Tongue (tissue), 2 donors: ENCODE measurements around the gene CRKL. TPM values are rescaled to one million over a fixed set of nuclear protein-coding genes. Genes with fewer than 3 reads are reported as not detected.
"Not testable (repeated sequence)": the region's sequence is repeated elsewhere in the genome, so short reads cannot be mapped to it uniquely, and the experiment has no call there.

Experiments
- DNase-seq: peaks from one replicate; pipeline ENCODE4 v3.0.0-alpha.2; 2015
- total RNA-seq: library from RNA; depleted of rRNA; stranded (reverse); fragments of >200 nt; gene quantifications from one replicate; pipeline ENCODE4 v1.2.3, GENCODE V29; 2014

Gene CRKL
- total RNA-seq, 1 donor from 2014 or later, result 69.5 TPM

DNA sequence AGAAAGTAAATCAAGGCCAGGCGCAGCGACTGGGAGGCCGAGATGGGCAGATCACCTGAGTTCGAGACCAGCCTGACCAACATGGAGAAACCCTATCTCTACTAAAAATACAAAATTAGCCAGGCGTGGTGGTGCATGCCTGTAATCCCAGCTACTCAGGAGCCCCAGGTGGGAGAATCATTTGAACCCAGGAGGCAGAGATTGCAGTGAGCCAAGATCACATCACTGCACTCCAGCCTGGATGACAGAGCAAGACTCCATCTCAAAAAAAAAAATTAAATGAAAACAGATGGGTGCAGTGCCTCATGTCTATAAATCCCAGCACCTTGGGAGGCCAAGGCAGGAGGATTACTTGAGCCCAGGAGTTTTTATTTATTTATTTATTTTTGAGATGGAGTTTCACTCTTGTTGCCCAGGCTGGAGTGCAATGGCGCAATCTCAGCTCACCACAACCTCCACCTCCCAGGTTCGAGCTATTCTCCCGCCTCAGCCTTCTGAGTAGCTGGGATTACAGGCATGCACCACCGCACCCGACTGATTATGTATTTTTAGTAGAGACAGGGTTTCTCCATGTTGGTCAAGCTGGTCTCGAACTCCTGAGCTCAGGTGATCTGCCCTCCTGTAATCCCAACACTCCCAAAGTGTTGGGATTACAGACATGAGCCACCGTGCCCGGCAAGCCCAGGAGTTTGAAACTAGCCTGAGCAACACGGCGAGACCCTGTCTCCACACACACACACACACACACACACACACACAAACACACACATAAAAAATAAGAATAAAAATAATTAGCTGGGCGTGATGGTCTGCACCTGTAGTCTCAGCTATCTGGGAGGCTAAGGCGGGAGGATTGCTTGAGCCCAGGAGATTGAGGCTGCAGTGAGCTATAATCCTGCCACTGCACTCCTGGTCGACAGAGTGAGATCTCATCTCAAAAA is 15.8 kb upstream of the CRKL start:
- not testable (repeated sequence) for DNase-seq

- no peak for DNase-seq
Observed at GRCh38 chr22:20903093-20903492, 14.1 kb upstream of the CRKL start.

- DNase-seq, result no peak
Observed at GRCh38 chr22:20904008-20904979, 12.9 kb upstream of the CRKL start.

DNA sequence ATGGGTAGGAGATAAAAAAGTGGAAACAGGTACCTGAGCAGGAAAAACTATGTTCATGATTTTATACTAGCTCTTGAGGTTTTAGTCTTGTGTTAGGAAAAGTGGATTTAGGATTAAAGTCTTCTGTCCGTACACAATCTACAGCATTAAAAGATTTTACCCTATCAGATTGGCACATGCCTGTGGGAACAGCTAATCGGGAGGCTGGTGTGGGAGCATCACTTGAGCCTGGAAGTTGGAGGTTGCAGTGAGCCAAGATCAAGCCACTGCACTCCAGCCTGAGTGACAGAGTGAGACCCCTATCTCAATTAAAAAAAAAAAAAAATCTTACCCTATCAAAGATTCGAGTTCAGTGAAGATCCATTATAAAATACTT is 12.2 kb upstream of the CRKL start:
- DNase-seq, result no peak

DNA sequence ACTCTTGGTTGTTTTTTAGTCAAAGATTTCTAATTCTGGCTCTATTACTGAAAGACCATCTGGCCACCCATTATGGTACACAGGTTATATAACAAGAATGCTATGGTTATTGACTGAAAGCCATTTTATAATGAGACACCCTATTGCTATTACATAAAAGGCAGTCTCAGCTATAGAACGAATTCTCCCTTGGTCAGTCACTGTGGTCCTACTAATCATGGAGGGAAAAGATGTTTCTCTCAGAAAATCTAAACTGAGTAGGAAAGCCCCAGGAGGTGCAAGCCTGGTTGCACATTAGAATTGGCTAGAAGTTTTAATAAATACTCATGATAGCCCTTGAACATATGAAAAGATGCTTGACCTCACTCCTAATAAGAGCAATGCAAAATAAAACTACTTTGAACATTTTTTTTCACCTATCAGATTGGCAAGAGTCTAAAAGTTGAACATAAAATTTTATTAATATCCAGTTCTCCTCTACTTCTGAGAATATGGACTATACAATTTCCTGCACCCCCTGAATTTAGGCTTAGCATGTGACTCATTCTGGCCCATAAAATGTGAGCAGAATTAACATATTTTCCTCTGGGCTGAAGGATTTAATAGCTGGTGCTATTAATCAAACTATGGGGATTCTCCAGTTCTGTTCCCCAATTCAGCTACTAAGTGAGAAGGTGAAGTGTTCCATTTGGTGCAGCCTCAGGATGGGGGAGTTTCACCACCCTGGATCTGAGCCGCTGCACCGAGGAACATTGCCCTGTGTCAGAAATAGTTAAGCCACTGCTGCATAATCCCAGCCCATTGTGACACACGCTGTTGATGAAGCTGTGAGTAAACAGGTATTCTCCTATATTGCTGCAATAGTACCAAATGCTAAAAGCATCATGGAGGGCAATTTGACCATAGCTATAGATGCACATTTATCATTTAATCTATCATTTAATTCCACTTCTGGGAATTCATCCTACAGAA is 11.5 kb upstream of the CRKL start:
- no peak for DNase-seq

- DNase-seq, result no peak
Observed at GRCh38 chr22:20906387-20906767, 10.8 kb upstream of the CRKL start.

- DNase-seq, result not testable (repeated sequence)
Observed at GRCh38 chr22:20908717-20909116, 8.5 kb upstream of the CRKL start.

GRCh38 chr22:20909543-20910303 is 7.5 kb upstream of the CRKL start:
- DNase-seq, result no peak

DNA sequence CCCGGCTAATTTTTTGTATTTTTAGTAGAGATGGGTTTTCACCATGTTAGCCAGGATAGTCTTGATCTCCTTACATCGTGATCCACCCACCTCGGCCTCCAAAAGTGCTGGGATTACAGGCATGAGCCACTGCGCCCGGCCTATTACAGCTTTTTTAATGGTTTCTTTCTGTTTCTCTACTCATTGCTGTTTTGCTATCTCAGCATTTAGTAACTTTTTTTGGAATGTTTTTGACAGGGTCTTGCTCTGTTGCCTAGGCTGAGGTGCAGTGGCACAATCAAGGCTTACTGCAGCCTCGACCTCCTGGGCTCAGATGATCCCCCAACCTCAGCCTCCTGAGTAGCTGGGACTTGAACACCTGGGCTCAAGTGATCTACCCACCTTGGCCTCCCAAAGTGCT is 4.7 kb upstream of the CRKL start:
- no peak for DNase-seq

DNA sequence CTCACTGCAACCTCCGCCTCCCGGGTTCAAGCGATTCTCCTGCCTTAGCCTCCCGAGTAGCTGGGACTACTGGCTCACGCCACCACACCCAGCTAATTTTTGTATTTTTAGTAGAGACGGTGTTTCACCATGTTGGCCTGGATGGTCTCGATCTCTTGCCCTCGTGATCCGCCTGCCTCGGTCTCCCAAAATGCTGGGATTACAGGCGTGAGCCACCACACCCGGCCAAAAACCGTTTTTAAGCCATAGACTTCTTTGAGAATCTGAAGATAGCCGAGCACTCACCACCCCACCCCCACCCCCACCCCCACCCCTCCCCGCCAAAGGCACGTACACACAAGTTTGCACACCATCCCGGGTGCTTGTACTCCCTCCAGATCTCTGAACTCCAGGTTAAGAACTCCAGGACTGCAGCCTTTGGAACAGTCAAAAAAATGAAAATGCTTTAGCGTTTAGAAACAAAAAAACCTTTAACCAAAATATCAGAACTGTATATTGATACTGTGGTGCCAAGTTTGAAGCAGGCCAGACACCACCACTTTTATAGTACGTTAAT is 1.5 kb downstream of the CRKL start:
- DNase-seq, result peak; percentile 13

- peak; percentile 12 for DNase-seq
Observed at GRCh38 chr22:20919718-20920117, 2.5 kb downstream of the CRKL start.

GRCh38 chr22:20920881-20921203 is 3.6 kb downstream of the CRKL start:
- DNase-seq, result no peak

DNA sequence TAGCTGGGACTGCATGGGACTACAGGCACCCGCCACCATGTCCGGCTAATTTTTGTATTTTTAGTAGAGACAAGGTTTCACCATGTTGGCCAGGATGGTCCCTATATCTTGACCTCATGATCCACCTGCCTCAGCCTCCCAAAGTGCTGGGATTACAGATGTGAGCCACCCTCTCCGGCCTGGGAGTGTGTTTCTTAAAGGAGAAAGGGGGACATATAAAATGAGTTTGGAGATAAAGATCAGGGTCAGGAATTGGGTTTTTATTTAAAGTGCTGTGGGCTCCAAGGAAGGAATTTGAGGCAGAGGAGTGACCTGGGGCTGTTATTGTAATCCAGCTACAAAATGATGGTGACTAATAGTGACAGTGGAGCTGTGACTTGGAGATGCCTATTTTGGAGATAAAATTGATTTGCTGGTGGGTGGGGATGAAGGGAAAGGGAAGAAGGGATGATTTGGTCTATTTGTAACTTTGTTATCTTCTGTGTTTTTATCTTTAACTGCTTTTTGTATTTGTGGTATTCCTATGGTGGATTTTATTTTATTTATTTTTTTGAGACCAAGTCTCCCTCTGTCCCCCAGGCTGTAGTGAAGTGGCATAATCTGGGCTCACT is 5.0 kb downstream of the CRKL start:
- no peak for DNase-seq

DNA sequence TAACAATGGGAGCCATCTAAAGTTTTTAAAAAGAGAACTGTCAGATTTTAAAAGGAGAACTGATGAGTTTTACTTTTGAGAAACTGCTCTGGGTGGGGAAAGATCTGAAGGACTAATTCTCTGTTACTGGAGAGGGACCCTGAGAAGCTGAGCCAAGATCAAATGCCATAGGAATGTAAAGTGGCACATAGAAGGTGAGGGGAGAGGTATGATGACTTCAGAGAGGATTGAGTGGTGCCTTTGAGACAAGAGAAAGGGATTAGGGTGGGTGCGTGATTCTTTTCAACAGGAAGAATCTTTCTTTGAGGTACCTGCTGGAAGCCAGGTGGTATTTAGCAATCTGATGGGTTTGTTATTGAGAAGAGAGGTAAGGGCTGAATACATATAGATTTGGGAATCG is 9.0 kb downstream of the CRKL start:
- DNase-seq, result no peak

DNA sequence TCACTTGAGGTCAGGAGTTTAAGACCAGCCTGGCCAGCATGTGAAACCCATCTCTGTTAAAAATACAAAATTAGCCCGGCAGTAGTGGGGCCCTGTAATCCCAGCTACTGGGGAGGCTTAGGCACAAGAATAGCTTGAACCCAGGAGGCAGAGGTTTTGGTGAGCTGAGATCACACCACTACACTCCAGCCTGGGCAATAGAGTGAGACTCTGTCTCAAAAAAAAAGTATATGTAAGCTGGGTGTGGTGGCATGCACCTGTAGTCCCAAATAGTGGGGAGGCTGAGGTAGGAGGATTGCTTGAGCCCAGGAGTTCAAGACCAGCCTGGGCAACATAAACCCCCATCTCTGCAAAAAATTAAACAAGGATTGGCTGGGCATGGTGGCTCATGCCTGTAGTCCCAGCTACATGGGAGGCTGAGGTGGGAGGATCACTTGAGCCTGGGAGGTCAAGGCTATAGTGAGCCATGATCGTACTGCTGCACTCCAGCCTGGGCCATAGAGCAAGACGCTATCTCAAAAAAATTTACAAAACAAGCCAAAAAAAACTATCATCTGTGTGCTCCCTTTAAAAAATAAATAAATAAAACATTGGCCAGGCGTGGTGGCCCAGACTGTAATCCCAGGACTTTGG is 10.8 kb downstream of the CRKL start:
- no peak for DNase-seq

- no peak for DNase-seq
Observed at GRCh38 chr22:20928573-20928967, 11.4 kb downstream of the CRKL start.

- DNase-seq, result no peak
Observed at GRCh38 chr22:20930004-20930403, 12.8 kb downstream of the CRKL start.

DNA sequence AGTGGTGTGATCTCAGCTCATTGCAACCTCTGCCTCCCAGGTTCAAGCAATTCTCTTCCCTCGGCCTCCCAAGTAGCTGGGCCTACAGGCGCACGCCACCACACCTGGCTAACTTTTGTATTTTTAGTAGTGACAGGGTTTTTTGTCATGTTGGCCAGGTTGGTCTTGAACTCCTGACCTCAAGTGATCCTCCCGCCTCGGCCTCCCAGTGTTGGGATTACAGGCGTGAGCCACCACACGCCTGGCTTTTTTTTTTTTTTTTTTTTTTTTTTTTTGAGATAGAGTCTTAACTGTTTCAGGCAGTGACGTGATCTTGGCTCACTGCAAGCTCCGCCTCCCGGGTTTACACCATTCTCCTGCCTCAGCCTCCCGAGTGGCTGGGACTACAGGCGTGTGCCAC is 13.2 kb downstream of the CRKL start:
- not testable (repeated sequence) for DNase-seq

DNA sequence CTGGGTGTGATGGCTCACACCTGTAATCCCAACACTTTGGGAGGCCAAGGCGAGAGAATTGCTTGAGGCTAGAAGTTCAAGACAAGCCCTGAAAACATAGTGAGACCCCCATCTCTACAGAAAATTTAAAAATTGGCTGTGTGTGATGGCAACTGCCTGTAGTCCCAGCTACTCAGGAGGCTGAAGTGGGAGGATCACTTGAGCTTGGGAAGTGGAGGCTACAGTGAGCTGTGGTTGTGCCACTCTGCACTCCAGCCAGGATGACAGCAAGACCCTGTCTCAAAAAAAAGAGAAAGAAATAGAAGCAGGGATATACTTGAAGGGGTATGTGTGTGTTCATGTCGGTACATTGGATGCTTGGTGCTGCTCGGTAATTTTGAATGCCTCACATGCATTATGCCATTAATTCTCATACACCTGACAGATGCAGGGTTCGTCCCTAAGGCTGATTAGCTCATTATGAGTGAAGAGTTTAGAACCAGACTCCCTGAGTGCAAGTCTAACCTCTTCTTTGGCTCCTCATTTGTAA is 14.0 kb downstream of the CRKL start:
- no peak for DNase-seq

- no peak for DNase-seq
Observed at GRCh38 chr22:20933910-20934309, 16.7 kb downstream of the CRKL start.
